ENCODE measurements around the gene CSF2.

- TF ChIP-seq POLR2A (IDR thresholded peaks at IDR 0.05; ENCODE audit: borderline replicate concordance, extremely low read depth, insufficient read depth, insufficient read length) (no peak), CTCF (IDR thresholded peaks at IDR 0.05 in 2 of 3, conservative IDR thresholded peaks at IDR 0.05 in 1 of 3; ENCODE audit: borderline replicate concordance in 1 of 3, insufficient read depth in 1 of 3, low read depth in 2 of 3, low read length in 2 of 3) (no peak), RAD21 (IDR thresholded peaks at IDR 0.05; ENCODE audit: low read depth) (no peak), EGR1 (IDR thresholded peaks at IDR 0.05; ENCODE audit: low read depth) (no peak), REST (IDR thresholded peaks at IDR 0.05; ENCODE audit: low read depth) (no peak), EZH2 (IDR thresholded peaks at IDR 0.05) (no peak), SP1 (IDR thresholded peaks at IDR 0.05; ENCODE audit: low read depth) (no peak), SRF (IDR thresholded peaks at IDR 0.05; ENCODE audit: low read depth) (no peak), MAX (IDR thresholded peaks at IDR 0.05) (no peak), TCF7L2 (IDR thresholded peaks at IDR 0.05; ENCODE audit: borderline replicate concordance, extremely low read depth, insufficient read depth, insufficient read length) (no peak), POLR2AphosphoS5 (IDR thresholded peaks at IDR 0.05; ENCODE audit: low read depth, low read length) (no peak)
Observed at GRCh38 chr5:132064140-132064539, 9.4 kb upstream of the CSF2 start.

All from HCT116 (cell line).